ENCODE measurements around the gene HDAC7. TPM values are rescaled to one million over a fixed set of nuclear protein-coding genes. Genes with fewer than 3 reads are reported as not detected.

Gene HDAC7
- total RNA-seq, 1 donor from 2014 or later: 92.2 TPM

DNA sequence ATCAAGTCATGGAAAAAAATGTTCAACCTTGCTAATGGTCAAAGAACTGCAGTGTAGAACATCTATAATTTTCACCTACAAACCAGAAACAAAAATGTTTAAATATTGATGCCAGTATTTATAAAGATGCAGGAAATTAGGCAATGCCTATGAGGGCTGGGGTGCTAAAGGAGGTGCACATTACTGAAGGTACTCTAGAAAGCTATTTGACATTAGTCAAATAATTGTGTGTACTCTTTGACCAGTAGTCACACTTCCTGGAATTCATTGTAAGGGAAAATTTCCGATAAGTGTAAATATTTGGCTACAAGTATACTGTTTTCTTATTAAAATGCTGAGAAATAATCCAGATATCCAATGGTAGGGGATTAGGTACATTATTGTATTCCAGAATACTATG is 36.4 kb upstream of the HDAC7 start:
- no peak for DNase-seq (ENCODE audit: low read depth)
- no peak for FAIRE-seq
- no peaks in the 10 kb centered on the region for H3K36me3 ChIP-seq (ENCODE audit: insufficient read depth, low read length)
- H3K27ac ChIP-seq (ENCODE audit: low read depth, low read length): no peak overlapping the region
- H3K4me1 ChIP-seq (ENCODE audit: insufficient read depth, low read length): no peaks in the 10 kb centered on the region
- no peak overlapping the region for H3K9ac ChIP-seq (ENCODE audit: low read length)
- Mint-ChIP-seq H3K27me3 (ENCODE audit: low read depth, unreplicated experiment) (peaks cover 31% of the 10 kb centered on the region), H3K9me3 (ENCODE audit: unreplicated experiment) (no peaks in the 10 kb centered on the region), H3K27ac (ENCODE audit: unreplicated experiment) (no peak overlapping the region), H3K4me3 (ENCODE audit: unreplicated experiment) (no peak overlapping the region), H3K4me1 (ENCODE audit: low read depth, unreplicated experiment) (peaks cover under 1% of the 10 kb centered on the region), H3K36me3 (ENCODE audit: low read depth, unreplicated experiment) (peaks cover 25% of the 10 kb centered on the region)
- no peak overlapping the region for H3K4me3 ChIP-seq (ENCODE audit: insufficient read depth, low read depth, low read length)
- H3K79me2 ChIP-seq (ENCODE audit: insufficient read depth, low read length): no peaks in the 10 kb centered on the region
- no peaks in the 10 kb centered on the region for H4K20me1 ChIP-seq (ENCODE audit: insufficient read depth, low read length)
- no peaks in the 10 kb centered on the region for H3K27me3 ChIP-seq (ENCODE audit: insufficient read depth, low read length)
- no peaks in the 10 kb centered on the region for H3K9me3 ChIP-seq (ENCODE audit: insufficient read depth, low read depth, low read length)
- no peak overlapping the region for H3K4me2 ChIP-seq (ENCODE audit: low read length)
- TF ChIP-seq, protein P1, sequence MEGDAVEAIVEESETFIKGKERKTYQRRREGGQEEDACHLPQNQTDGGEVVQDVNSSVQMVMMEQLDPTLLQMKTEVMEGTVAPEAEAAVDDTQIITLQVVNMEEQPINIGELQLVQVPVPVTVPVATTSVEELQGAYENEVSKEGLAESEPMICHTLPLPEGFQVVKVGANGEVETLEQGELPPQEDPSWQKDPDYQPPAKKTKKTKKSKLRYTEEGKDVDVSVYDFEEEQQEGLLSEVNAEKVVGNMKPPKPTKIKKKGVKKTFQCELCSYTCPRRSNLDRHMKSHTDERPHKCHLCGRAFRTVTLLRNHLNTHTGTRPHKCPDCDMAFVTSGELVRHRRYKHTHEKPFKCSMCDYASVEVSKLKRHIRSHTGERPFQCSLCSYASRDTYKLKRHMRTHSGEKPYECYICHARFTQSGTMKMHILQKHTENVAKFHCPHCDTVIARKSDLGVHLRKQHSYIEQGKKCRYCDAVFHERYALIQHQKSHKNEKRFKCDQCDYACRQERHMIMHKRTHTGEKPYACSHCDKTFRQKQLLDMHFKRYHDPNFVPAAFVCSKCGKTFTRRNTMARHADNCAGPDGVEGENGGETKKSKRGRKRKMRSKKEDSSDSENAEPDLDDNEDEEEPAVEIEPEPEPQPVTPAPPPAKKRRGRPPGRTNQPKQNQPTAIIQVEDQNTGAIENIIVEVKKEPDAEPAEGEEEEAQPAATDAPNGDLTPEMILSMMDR (IDR thresholded peaks at IDR 0.05; ENCODE audit: insufficient read depth, low read depth, low read length): no peak
- TF ChIP-seq EZH2 (IDR thresholded peaks at IDR 0.05; ENCODE audit: insufficient read depth, low read length): no peak
- H2AFZ ChIP-seq (ENCODE audit: low read depth, low read length): no peak overlapping the region

DNA sequence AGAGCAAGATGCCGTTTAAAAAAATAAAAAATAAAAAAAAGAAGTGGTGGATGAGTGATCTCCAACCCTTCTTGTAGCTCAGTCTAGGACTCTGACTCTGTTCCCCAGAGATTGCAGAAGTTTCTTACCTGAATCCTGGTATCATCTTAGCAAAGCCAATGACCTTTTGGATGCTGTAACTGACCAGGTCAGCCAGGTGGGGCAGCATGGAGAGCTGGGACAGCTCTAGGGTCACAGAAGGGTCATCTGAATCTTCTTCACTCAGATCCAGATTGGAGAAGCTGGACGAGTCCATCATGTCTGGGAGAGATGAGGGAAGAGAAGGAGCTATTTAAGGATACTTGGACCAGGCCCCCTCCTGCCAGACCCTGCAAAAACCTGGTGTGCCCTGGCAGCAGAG is 35.8 kb upstream of the HDAC7 start:
- Histone ChIP-seq H4K20me1 (ENCODE audit: insufficient read depth, low read length) (no peaks in the 10 kb centered on the region), H3K36me3 (ENCODE audit: insufficient read depth, low read length) (no peaks in the 10 kb centered on the region), H3K9ac (ENCODE audit: low read length) (no peak overlapping the region), H3K4me1 (ENCODE audit: insufficient read depth, low read length) (no peaks in the 10 kb centered on the region), H3K27me3 (ENCODE audit: insufficient read depth, low read length) (no peaks in the 10 kb centered on the region), H3K9me3 (ENCODE audit: insufficient read depth, low read depth, low read length) (no peaks in the 10 kb centered on the region), H2AFZ (ENCODE audit: low read depth, low read length) (no peak overlapping the region), H3K27ac (ENCODE audit: low read depth, low read length) (no peak overlapping the region), H3K4me2 (ENCODE audit: low read length) (no peak overlapping the region), H3K79me2 (ENCODE audit: insufficient read depth, low read length) (no peaks in the 10 kb centered on the region), H3K4me3 (ENCODE audit: insufficient read depth, low read depth, low read length) (no peak overlapping the region)
- no peak overlapping the region for H3K27ac Mint-ChIP-seq (ENCODE audit: unreplicated experiment)
- no peak for DNase-seq (ENCODE audit: low read depth)
- peaks cover 26% of the 10 kb centered on the region for H3K36me3 Mint-ChIP-seq (ENCODE audit: low read depth, unreplicated experiment)
- TF ChIP-seq, protein P1 (IDR thresholded peaks at IDR 0.05; ENCODE audit: insufficient read depth, low read depth, low read length): no peak
- TF ChIP-seq EZH2 (IDR thresholded peaks at IDR 0.05; ENCODE audit: insufficient read depth, low read length): no peak
- no peak overlapping the region for H3K4me3 Mint-ChIP-seq (ENCODE audit: unreplicated experiment)
- H3K27me3 Mint-ChIP-seq (ENCODE audit: low read depth, unreplicated experiment): peaks cover 29% of the 10 kb centered on the region
- H3K4me1 Mint-ChIP-seq (ENCODE audit: low read depth, unreplicated experiment): peaks cover 4% of the 10 kb centered on the region
- no peak for FAIRE-seq
- H3K9me3 Mint-ChIP-seq (ENCODE audit: unreplicated experiment): no peaks in the 10 kb centered on the region

DNA sequence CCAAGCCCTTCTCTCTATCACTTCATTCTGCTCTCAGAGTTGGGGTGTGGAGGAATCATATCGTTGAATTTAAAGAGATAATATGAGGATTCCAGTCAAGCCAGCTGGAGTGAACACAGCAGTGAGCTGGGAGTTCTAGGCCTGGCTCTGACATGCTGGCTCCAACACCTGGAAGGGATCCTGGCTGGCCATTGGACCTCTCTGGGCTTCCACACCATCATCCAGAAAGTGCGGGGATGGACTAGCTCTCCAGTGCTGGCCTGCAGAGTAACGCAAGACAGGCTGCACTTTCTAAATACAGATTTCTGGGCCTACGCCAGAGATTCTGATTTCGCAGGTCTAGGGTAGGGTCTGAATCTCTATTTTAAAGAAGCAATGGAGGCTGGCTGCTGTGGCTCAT is 34.8 kb upstream of the HDAC7 start:
- H3K27me3 Mint-ChIP-seq (ENCODE audit: low read depth, unreplicated experiment): peaks cover 22% of the 10 kb centered on the region
- no peak overlapping the region for H3K4me3 Mint-ChIP-seq (ENCODE audit: unreplicated experiment)
- H3K4me3 ChIP-seq (ENCODE audit: insufficient read depth, low read depth, low read length): no peak overlapping the region
- no peak overlapping the region for H2AFZ ChIP-seq (ENCODE audit: low read depth, low read length)
- FAIRE-seq: no peak
- H3K36me3 Mint-ChIP-seq (ENCODE audit: low read depth, unreplicated experiment): peaks cover 23% of the 10 kb centered on the region
- no peak overlapping the region for H3K4me2 ChIP-seq (ENCODE audit: low read length)
- peaks cover 7% of the 10 kb centered on the region for H3K4me1 Mint-ChIP-seq (ENCODE audit: low read depth, unreplicated experiment)
- H3K79me2 ChIP-seq (ENCODE audit: insufficient read depth, low read length): no peaks in the 10 kb centered on the region
- no peaks in the 10 kb centered on the region for H3K36me3 ChIP-seq (ENCODE audit: insufficient read depth, low read length)
- no peaks in the 10 kb centered on the region for H3K9me3 ChIP-seq (ENCODE audit: insufficient read depth, low read depth, low read length)
- no peak overlapping the region for H3K9ac ChIP-seq (ENCODE audit: low read length)
- TF ChIP-seq EZH2 (IDR thresholded peaks at IDR 0.05; ENCODE audit: insufficient read depth, low read length): no peak
- TF ChIP-seq, protein P1 (IDR thresholded peaks at IDR 0.05; ENCODE audit: insufficient read depth, low read depth, low read length): no peak
- no peaks in the 10 kb centered on the region for H3K4me1 ChIP-seq (ENCODE audit: insufficient read depth, low read length)
- no peak for DNase-seq (ENCODE audit: low read depth)
- H4K20me1 ChIP-seq (ENCODE audit: insufficient read depth, low read length): no peaks in the 10 kb centered on the region
- H3K9me3 Mint-ChIP-seq (ENCODE audit: unreplicated experiment): peaks cover 2% of the 10 kb centered on the region
- H3K27ac ChIP-seq (ENCODE audit: low read depth, low read length): no peak overlapping the region
- H3K27me3 ChIP-seq (ENCODE audit: insufficient read depth, low read length): no peaks in the 10 kb centered on the region
- no peak overlapping the region for H3K27ac Mint-ChIP-seq (ENCODE audit: unreplicated experiment)

All from astrocyte (in vitro differentiated cells and primary cell).